Endothelial cell of umbilical vein (primary cell): ENCODE measurements around the gene KLC1. TPM values are rescaled to one million over a fixed set of nuclear protein-coding genes. Genes with fewer than 3 reads are reported as not detected.

ENCODE experiments used
- BruUV-seq: library from RNA; stranded (reverse); fragments of 400-500 nt; replicated peaks from 2 replicates; lab custom pipeline; 2021; lab: Mats Ljungman, UMichigan
- CTCF ChIA-PET: fragments of 300-600, 350-600 bp; sonication (Branson Sonifier 250); formaldehyde crosslinking; loops from one replicate; lab custom pipeline; 2021; ENCODE audit warnings: antibody characterized with exemption, inconsistent platforms; lab: Charles Lee
- POLR2A ChIA-PET: fragments of 300-600, 350-600 bp; sonication (Branson Sonifier 250); formaldehyde crosslinking; loops from one replicate; lab custom pipeline; 2021; ENCODE audit warnings: antibody characterized with exemption, inconsistent platforms; lab: Charles Lee
- DNase-seq: peaks from one replicate; pipeline ENCODE4 v3.0.0-alpha.2; 2011; ENCODE audit warnings: low read depth, low spot score
- FAIRE-seq: peaks from 2 replicates; lab custom pipeline; 2011; peaks lifted over from hg19 to GRCh38; lab: Jason Lieb, UNC
- H2AFZ ChIP-seq: 2 replicates; pipeline ENCODE4 v1.6.0; 2012; ENCODE audit warnings: low read depth, low read length, control low read depth, inconsistent platforms
- H3K27ac ChIP-seq: 2 replicates; pipeline ENCODE4 v1.5.1; 2011; ENCODE audit warnings: low read depth, mild to moderate bottlenecking, control low read depth, low read length, moderate library complexity; ENCODE audit not compliant: insufficient read depth
- H3K27me3 ChIP-seq, 2 experiments: 2 replicates each; pipeline versions ENCODE4 v1.6.0 to v1.6.1; 2011; ENCODE audit warnings: low read length in 2 of 2, mixed read lengths in 1 of 2; ENCODE audit not compliant: control insufficient read depth in 2 of 2, insufficient read depth in 2 of 2
- H3K36me3 ChIP-seq, 2 experiments: 2 replicates in 1 of 2; 3 replicates in 1 of 2; pipeline ENCODE4 v1.5.1; 2011; ENCODE audit warnings: low read length in 2 of 2, mild to moderate bottlenecking in 1 of 2, moderate library complexity in 1 of 2; ENCODE audit not compliant: control insufficient read depth in 2 of 2, insufficient read depth in 2 of 2; ENCODE audit errors: extremely low read depth in 1 of 2
- H3K4me1 ChIP-seq: 3 replicates; pipeline ENCODE4 v1.5.1; 2011; ENCODE audit warnings: mild to moderate bottlenecking, low read length; ENCODE audit not compliant: control insufficient read depth, insufficient read depth; ENCODE audit errors: extremely low read depth
- H3K4me2 ChIP-seq: 2 replicates; pipeline ENCODE4 v1.6.1; 2011; ENCODE audit warnings: low read length, control low read depth, mixed read lengths; ENCODE audit not compliant: insufficient read depth
- H3K4me3 ChIP-seq, 3 experiments: fragments of 200-600 bp in 1 of 3; sonication (generic), shearing (Covaris generic) in 1 of 3; replicated peaks in 1 of 3; 2 replicates each; pipeline ENCODE4 v1.5.1; 2011 to 2016; ENCODE audit warnings: control low read depth in 3 of 3, low read length in 3 of 3, mild to moderate bottlenecking in 2 of 3, inconsistent platforms in 1 of 3, low read depth in 1 of 3, moderate library complexity in 1 of 3; ENCODE audit not compliant: insufficient read depth in 1 of 3
- H3K79me2 ChIP-seq: 2 replicates; pipeline ENCODE4 v1.6.0; 2012; ENCODE audit warnings: low read length, inconsistent platforms; ENCODE audit not compliant: control insufficient read depth, insufficient read depth
- H3K9ac ChIP-seq: replicated peaks from 2 replicates; pipeline ENCODE3; 2011; ENCODE audit warnings: low read length, control low read depth; ENCODE audit not compliant: insufficient read depth; ENCODE audit errors: extremely low read depth
- H3K9me1 ChIP-seq: replicated peaks from 3 replicates; pipeline ENCODE4 v1.6.0; 2011; ENCODE audit warnings: mild to moderate bottlenecking, low read length; ENCODE audit not compliant: control insufficient read depth, insufficient read depth; ENCODE audit errors: extremely low read depth
- H3K9me3 ChIP-seq: replicated peaks from 2 replicates; pipeline ENCODE4 v1.5.1; 2012; ENCODE audit warnings: low read length, inconsistent platforms; ENCODE audit not compliant: control insufficient read depth, insufficient read depth
- H4K20me1 ChIP-seq: replicated peaks from 2 replicates; pipeline ENCODE3; 2011; ENCODE audit warnings: mild to moderate bottlenecking, low read length; ENCODE audit not compliant: control insufficient read depth, insufficient read depth; ENCODE audit errors: extremely low read depth
- CTCF ChIP-seq, 2 donors: IDR thresholded peaks; 1 replicate in 1 of 2; 2 replicates in 1 of 2; pipeline ENCODE4 v1.5.1; 2011; ENCODE audit warnings: low read length in 2 of 2, mild to moderate bottlenecking in 2 of 2, moderate library complexity in 2 of 2, control low read depth in 1 of 2, inconsistent platforms in 1 of 2, low read depth in 1 of 2; ENCODE audit not compliant: insufficient read depth in 1 of 2; ENCODE audit errors: extremely low read depth in 1 of 2
- EZH2 ChIP-seq: IDR thresholded peaks from 2 replicates; pipeline ENCODE4 v1.6.1; 2012; ENCODE audit warnings: borderline replicate concordance, low read depth, mild to moderate bottlenecking, moderate library complexity, low read length, inconsistent platforms; ENCODE audit not compliant: severe bottlenecking
- FOS ChIP-seq: IDR thresholded peaks from 2 replicates; pipeline ENCODE4 v1.6.1; 2011; ENCODE audit warnings: mild to moderate bottlenecking, low read length, moderate library complexity, borderline replicate concordance; ENCODE audit not compliant: insufficient read depth
- GATA2 ChIP-seq: IDR thresholded peaks from 2 replicates; pipeline ENCODE4 v1.7.0; 2011; ENCODE audit warnings: low read depth, mild to moderate bottlenecking, moderate library complexity, mixed read lengths, low read length; ENCODE audit not compliant: insufficient read length, insufficient read depth
- JUN ChIP-seq: IDR thresholded peaks from 2 replicates; pipeline ENCODE4 v1.6.1; 2011; ENCODE audit warnings: borderline replicate concordance, low read depth; ENCODE audit not compliant: insufficient read length, insufficient read depth
- MAX ChIP-seq: IDR thresholded peaks from 2 replicates; pipeline ENCODE4 v1.6.1; 2011; ENCODE audit not compliant: insufficient read depth, insufficient read length
- MYC ChIP-seq: IDR thresholded peaks from one replicate; pipeline ENCODE4 v1.6.1; 2011; ENCODE audit warnings: mild to moderate bottlenecking, low read depth, low read length
- POLR2A ChIP-seq: IDR thresholded peaks from 2 replicates; pipeline ENCODE4 v1.6.1; 2012; ENCODE audit warnings: low read depth, mild to moderate bottlenecking, control low read depth, low read length
- POLR2AphosphoS5 ChIP-seq: IDR thresholded peaks from 2 replicates; pipeline ENCODE4 v1.6.1; 2012; ENCODE audit warnings: low read depth, mild to moderate bottlenecking, control low read depth, low read length, moderate library complexity; ENCODE audit not compliant: insufficient read depth
- dilution Hi-C: fragments of 300-500 bp; cut with MboI; formaldehyde crosslinking; loops from one replicate; pipeline ENCODE4 v1.15.0; 2019; ENCODE audit warnings: low sequenced_read_pairs; ENCODE audit not compliant: extremely low pct_ligation_motif_present
- intact Hi-C: fragments of 100-400 bp; cut with micrococcal nuclease; formaldehyde crosslinking; loops from one replicate; pipeline ENCODE4 v1.10.0; 2022
- polyA plus RNA-seq, 4 experiments: library from polyadenylated mRNA; depleted of rRNA in 3 of 4; stranded (reverse) in 3 of 4; unstranded in 1 of 4; fragments of >200 nt; gene quantifications; 2 replicates each; pipeline versions ENCODE4 v1.2.1 to v1.2.3, GENCODE V29; 2011 to 2012; ENCODE audit warnings: missing spikeins in 1 of 4
- total RNA-seq: library from RNA; stranded (reverse); gene quantifications from 2 replicates; pipeline ENCODE4 v1.2.3, GENCODE V29; 2021

Gene KLC1
- total and polyA plus RNA-seq, 2 donors (not counting 3 experiments of a cell fraction or from before 2014, with no cell fraction given), result 124 to 233 TPM

- Histone ChIP-seq H3K9me1 (no peaks in the 10 kb centered on the region), H2AFZ (no peak overlapping the region), H3K9me3 (no peaks in the 10 kb centered on the region), H3K4me3 (no peak overlapping the region), H3K36me3 (no peaks in the 10 kb centered on the region), H3K27me3 (no peaks in the 10 kb centered on the region), H3K27ac (no peak overlapping the region), H3K79me2 (peaks cover 21% of the 10 kb centered on the region), H4K20me1 (no peaks in the 10 kb centered on the region), H3K4me1 (peaks cover 24% of the 10 kb centered on the region), H3K9ac (no peak overlapping the region), H3K4me2 (no peak overlapping the region)
- DNase-seq (no peak), FAIRE-seq (no peak)
- TF ChIP-seq EZH2 (no peak), POLR2A (no peak), CTCF (IDR thresholded peaks at IDR 0.05; ENCODE audit: extremely low read depth in 1 of 2, insufficient read depth in 1 of 2, low read depth in 1 of 2, low read length in 2 of 2) (no peak), JUN (no peak), GATA2 (no peak), MAX (no peak), FOS (no peak), POLR2AphosphoS5 (no peak), MYC (no peak)
- intact Hi-C loops, result no loop called here
- dilution Hi-C loops, result no loop called here
- POLR2A ChIA-PET, result no interaction called here
- CTCF ChIA-PET, result no interaction called here
- no TSS peak for BruUV-seq
These were observed 2.7 kb upstream of the KLC1 start for GRCh38 chr14:103626146-103626850.
